Measurements from ENCODE around the gene MORN5.

The MORN5 gene

GRCh38 chr9:122144836-122145591 lies 14.7 kb upstream of the MORN5 start:
- no peak for FAIRE-seq

DNA sequence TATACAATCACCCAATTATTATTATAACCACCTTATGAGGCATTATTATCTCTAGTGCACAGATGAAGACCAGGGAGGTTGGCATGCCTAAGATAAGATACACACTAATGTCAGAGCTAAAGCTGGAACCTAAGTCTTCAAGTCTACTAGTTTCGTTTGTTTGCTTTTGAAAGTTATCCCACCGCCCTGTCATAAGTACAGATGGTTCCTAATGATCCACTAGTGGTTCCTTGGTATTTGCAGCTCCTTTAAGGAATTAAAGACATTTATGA lies 14.2 kb upstream of the MORN5 start:
- FAIRE-seq: no peak

DNA sequence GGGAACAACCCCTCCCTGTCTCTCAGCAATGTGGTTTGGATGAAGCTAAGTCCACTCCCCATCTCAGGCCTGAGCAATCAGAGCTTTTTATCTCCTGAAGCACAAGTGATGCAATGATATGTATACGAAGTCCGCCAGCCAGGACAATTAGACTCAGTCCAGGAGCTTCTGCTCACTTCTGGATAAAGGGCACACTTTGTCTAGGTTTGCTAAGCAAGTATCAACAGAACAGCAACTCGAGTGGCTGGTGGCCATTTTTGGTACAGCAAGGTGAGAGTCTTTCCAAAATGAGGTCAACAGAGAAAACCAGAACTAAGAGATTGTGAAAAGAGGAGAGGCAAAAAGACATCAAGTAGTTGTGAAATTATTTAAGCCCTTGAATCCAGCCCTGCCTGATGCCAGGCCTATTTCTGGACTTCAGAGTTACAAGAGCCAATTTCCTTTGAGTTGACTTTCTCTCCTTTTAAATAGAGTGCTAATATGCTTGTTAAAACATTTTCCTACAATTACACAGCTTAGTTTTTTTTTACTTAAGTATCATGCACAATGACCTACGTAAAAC lies 8.4 kb upstream of the MORN5 start:
- FAIRE-seq: no peak

GRCh38 chr9:122155796-122156195 lies 3.9 kb upstream of the MORN5 start:
- FAIRE-seq: no peak

GRCh38 chr9:122158202-122158601 lies 1.5 kb upstream of the MORN5 start:
- no peak for FAIRE-seq

DNA sequence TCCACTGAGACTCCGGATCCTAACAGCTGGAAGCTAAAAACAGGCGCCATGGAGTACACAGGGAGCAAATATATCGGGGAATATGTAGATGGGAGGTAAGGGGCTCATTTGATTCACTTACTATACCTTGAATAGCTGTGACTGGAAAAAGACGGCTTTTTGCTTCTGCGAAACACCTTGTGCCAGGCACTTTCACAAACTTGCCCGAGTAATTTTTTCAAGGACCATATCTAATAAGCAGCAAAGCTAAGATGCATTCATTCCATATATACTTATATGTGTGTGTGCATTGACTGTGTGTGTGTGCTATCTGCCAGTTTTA lies 178 bp downstream of the MORN5 start:
- FAIRE-seq: no peak

DNA sequence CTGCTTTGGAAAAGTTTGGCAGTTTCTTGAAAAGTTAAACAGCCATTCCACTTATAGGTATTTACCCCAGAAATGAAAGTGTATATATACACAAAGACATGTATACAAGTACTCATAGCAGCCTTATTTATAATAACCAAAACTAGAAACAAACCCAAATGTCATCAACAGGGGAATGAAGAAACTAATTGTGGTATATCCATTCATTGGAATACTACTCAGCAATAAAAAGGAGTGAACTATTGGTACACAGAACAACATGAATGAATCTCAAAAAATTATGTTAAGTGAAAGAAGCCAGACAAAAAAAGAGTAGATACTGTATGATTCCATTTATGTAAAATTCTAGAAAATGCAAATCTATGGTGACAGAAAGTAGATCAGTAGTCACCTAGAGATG lies 2.7 kb downstream of the MORN5 start:
- no peak for FAIRE-seq

DNA sequence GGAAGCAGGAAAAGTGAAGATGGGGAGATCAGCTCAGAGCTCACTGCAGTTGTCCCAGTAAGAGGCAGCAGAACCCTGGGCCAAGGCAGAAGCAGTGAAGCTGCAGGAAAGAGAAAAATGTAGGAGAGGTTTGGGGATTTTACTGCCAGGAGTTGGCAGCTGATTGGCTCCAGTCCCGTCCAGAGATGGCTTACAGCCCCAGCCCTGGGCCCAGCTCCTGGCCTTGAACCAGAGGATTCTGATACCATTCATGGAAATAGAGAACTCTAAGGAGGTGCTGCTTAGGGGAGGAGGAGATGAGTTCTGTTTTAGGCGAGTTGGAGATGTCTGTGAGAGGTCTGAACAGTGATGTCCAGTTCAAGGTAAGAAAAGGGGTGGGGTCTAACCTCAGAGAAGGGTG lies 4.6 kb downstream of the MORN5 start:
- FAIRE-seq: no peak

DNA sequence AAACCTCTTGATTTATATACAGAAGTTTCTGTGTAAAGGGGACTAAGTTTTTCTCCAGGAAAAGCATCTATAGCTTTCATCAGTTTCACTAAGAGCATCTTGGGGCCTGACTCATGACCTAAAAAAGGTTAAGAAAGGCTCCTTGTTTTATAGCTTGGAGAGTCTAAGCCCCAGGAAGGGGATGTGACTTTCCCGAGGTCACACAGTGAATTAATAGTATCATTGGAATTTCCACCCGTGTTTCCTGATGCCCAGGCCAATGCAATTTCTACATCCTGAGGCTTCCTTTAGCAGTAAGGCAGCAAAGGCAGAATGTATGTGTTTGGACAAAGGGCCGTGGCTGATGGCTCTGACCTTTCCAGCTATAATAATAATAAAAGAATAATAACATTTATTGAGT lies 8.6 kb downstream of the MORN5 start:
- FAIRE-seq: no peak

GRCh38 chr9:122172131-122172530 lies 12.4 kb downstream of the MORN5 start:
- no peak for FAIRE-seq

- FAIRE-seq: no peak
These were observed 14.0 kb downstream of the MORN5 start for GRCh38 chr9:122173670-122174069.

- no peak for FAIRE-seq
These were observed 17.2 kb downstream of the MORN5 start for GRCh38 chr9:122176916-122177315.

DNA sequence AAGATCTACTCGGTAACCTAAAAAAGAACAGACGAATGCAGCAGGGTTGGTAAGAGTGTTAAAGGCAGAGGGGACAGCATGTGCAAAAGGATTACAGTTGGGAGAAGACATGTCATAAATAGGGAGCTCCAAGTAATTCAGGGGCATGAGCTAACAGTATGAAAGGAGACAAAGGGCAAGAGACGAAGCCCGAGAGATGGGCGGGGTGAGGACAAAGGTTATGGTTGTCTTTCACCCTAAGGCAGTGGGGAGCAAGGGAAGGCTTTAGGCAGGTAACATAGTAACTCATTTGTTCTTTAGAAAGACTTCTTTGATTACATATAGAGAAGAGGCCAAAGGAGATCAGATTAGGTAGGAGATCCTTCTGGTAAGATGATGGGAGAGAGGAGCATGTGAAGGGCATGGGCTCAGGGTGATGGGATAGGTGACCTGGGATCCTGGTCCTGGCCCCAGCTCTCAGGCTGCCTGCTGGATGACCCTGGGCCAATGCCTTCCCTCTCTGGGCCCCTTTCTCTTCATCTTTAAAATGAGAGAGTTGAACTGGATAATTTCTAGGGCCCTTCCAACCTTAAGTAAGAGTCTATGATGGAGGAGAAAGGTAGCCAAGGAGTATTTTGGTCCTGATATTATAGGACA lies 19.5 kb downstream of the MORN5 start:
- FAIRE-seq: no peak

DNA sequence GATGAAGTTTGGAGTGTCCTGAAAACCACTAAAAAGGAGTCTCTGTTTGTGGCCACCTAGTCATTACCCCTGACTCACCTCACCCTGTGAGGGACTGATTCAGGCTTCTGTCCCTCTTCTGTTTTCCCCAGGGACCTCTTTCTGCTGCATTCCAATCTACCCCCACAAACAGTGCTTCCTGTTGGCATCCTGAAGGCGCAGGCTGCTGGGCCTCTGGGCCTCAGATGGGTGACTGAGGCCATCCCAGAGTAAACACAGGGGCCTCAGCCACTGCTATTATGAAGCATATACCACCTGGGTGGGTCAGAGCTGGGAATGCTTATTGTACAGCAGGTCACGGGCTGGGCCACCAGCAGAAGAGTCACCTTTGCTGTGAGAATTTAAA lies 20.0 kb downstream of the MORN5 start:
- FAIRE-seq: no peak

DNA sequence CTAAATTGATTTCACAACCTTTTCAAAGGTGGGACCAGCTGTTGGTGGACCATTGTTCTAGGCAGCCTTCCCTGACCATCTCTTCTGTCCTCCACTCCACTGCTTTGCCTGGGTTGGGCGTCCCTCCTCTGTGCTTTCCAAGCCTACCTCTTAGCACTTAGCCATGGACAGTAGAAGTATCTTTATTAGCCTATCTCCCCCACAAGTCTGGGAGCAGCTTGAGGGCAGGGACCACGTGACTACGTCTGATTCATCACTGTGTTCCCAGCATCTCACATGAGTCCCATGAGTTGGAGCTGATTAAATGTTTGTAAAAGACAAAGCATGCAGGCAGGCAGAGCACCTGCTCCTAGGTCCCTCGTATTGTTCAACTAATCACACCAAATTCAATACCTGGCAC lies 20.9 kb downstream of the MORN5 start:
- FAIRE-seq: no peak

DNA sequence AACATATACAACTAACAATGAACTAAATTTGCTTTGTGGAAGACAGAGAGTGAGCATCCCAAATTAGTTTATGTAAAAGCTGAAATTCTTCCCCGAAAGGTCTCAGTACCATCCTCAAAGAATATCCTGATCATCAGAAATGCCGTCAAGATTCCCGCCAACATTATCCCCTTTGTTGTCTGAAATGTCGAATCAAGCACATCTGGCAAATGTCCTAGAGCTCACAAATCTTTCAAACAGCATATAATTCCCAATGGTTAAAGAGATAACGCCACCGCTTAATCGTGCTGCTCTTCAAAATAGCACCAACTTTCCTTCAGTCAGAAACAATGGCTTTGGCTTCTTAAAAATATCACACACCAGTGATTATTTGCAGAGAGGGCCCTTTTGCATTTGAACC lies 23.8 kb downstream of the MORN5 start:
- no peak for FAIRE-seq

GRCh38 chr9:122184551-122184950 lies 24.8 kb downstream of the MORN5 start:
- no peak for FAIRE-seq

DNA sequence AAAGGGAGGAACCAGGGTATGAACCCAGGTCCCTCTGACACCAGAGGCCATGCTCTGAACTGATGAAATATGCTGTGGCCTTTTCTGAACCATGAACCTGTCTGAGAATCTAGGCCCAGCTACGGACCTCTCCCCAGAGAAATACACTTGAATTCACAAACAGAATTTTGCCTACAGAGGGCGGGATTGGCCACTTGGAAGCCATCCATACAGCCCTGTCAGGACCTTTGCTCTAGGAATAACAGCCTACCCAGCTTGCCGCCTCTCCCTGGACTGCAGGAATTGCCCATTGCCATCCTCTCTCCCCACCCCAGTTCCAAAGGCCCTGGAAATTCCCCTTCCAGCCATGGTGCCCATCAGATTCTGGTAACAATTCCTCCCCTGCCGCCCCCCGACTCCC lies 26.6 kb downstream of the MORN5 start:
- no peak for FAIRE-seq

GRCh38 chr9:122186777-122187470 lies 27.2 kb downstream of the MORN5 start:
- FAIRE-seq: no peak

- no peak for FAIRE-seq
These were observed 28.7 kb downstream of the MORN5 start for GRCh38 chr9:122188369-122188768.

DNA sequence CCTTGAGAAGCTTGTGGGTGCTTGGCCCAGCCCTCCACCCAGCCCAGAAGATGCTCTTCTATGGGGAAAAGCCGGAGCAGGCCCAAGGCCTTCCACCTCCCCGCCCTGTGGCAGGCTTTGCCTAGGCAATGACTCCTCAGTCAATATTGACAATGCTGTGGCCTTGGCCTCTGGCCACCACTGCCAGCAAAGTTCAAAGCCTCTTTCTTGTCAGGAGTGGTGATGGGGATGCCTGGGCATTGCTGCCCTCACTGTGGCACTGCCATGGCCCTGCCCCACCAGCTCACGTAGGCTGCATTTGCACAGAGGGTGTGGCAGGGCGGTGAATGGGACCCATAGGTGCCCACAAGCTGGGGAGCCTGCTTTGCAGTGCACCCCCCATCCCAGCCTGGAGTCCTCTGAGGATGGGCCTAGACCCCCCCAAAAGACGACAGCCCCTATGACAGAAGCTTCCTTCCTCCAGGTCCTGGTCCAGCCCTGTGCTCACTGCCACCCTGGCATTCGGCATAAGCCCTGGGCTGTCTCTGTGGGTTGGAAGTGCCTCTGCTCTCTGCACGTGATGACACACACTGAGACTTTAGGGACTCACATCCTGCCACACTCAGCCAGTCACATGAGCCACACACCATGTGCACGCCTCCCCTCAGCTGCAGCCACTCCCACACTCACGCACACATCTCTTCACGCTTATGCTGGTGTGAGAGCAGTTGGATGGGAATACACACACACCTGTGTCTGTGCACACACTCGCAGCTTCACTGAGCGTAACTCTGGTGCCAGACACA lies 31.1 kb downstream of the MORN5 start:
- FAIRE-seq: no peak

DNA sequence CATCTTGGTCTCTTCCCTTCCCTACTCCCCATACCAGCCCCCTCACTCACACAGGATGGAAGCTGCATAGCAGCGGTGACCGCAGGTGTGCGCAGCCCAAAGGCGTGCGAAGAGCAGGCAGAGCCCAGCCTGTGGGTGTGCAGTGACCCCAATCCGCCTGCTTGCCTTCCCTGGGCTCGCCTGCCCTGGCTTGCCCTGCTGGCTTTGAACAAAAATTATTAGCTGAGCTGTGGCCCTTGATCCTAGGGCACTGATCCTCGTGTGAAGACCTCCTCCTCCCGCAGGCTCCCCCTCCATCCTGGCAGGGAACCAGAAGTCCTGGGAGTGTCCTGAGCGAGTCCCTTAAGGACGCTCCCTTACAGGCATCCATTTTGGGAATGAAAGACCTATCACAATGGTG lies 31.9 kb downstream of the MORN5 start:
- FAIRE-seq: no peak

- no peak for FAIRE-seq
These were observed 32.7 kb downstream of the MORN5 start for GRCh38 chr9:122192261-122192875.

Measured in colon (tissue), 2 donors.